ENCODE measurements around the gene SPATA2L. TPM values are rescaled to one million over a fixed set of nuclear protein-coding genes. Genes with fewer than 3 reads are reported as not detected.

The SPATA2L gene
- total and polyA plus RNA-seq, 2 of the 13 experiments (the other 11 are each of a cell fraction or from before 2014, with no cell fraction given), result 9.1 to 20.7 TPM

- no peak for TF ChIP-seq TRIM22 (IDR thresholded peaks at IDR 0.05)
- TF ChIP-seq KLF9 (CRISPR knock-in tag; IDR thresholded peaks at IDR 0.05; ENCODE audit: low read depth), result peak; percentile 87; the same call in 1 of the 2 replicates
- TF ChIP-seq, protein P1, sequence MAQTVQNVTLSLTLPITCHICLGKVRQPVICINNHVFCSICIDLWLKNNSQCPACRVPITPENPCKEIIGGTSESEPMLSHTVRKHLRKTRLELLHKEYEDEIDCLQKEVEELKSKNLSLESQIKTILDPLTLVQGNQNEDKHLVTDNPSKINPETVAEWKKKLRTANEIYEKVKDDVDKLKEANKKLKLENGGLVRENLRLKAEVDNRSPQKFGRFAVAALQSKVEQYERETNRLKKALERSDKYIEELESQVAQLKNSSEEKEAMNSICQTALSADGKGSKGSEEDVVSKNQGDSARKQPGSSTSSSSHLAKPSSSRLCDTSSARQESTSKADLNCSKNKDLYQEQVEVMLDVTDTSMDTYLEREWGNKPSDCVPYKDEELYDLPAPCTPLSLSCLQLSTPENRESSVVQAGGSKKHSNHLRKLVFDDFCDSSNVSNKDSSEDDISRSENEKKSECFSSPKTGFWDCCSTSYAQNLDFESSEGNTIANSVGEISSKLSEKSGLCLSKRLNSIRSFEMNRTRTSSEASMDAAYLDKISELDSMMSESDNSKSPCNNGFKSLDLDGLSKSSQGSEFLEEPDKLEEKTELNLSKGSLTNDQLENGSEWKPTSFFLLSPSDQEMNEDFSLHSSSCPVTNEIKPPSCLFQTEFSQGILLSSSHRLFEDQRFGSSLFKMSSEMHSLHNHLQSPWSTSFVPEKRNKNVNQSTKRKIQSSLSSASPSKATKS (CRISPR knock-in tag; IDR thresholded peaks at IDR 0.05), result no peak
- no peak for TF ChIP-seq ZBTB2 (CRISPR knock-in tag; IDR thresholded peaks at IDR 0.05; ENCODE audit: low read depth)
- no peak for TF ChIP-seq BRCA1 (CRISPR knock-in tag; IDR thresholded peaks at IDR 0.05)
- TF ChIP-seq ERF (CRISPR knock-in tag; IDR thresholded peaks at IDR 0.05), result peak; percentile 85; the same call in 1 of the 2 replicates
- no peak for TF ChIP-seq GPN1 (CRISPR knock-in tag; IDR thresholded peaks at IDR 0.05; ENCODE audit: borderline replicate concordance)
- TF ChIP-seq, protein P2, sequence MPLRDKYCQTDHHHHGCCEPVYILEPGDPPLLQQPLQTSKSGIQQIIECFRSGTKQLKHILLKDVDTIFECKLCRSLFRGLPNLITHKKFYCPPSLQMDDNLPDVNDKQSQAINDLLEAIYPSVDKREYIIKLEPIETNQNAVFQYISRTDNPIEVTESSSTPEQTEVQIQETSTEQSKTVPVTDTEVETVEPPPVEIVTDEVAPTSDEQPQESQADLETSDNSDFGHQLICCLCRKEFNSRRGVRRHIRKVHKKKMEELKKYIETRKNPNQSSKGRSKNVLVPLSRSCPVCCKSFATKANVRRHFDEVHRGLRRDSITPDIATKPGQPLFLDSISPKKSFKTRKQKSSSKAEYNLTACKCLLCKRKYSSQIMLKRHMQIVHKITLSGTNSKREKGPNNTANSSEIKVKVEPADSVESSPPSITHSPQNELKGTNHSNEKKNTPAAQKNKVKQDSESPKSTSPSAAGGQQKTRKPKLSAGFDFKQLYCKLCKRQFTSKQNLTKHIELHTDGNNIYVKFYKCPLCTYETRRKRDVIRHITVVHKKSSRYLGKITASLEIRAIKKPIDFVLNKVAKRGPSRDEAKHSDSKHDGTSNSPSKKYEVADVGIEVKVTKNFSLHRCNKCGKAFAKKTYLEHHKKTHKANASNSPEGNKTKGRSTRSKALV (CRISPR knock-in tag; IDR thresholded peaks at IDR 0.05), result no peak; the same call in 1 of the 2 replicates
- TF ChIP-seq ZNF644 (CRISPR knock-in tag; IDR thresholded peaks at IDR 0.05; ENCODE audit: low read depth), result no peak
- TF ChIP-seq ZNF441 (CRISPR knock-in tag; IDR thresholded peaks at IDR 0.05; ENCODE audit: borderline replicate concordance), result peak; percentile 83
- no peak for TF ChIP-seq ZNF777 (CRISPR knock-in tag; IDR thresholded peaks at IDR 0.05)
- no peak for TF ChIP-seq TP53 (CRISPR knock-in tag; conservative IDR thresholded peaks at IDR 0.05)
- TF ChIP-seq KAT7 (CRISPR knock-in tag; IDR thresholded peaks at IDR 0.05; ENCODE audit: borderline replicate concordance), result no peak; the same call in 1 of the 2 replicates
- TF ChIP-seq CREB1 (IDR thresholded peaks at IDR 0.05), result peak; percentile 100
- no peak; the same call in 1 of the 2 replicates for TF ChIP-seq CREB1 (CRISPR knock-in tag; IDR thresholded peaks at IDR 0.05)
- TF ChIP-seq YEATS4 (CRISPR knock-in tag; IDR thresholded peaks at IDR 0.05; ENCODE audit: borderline replicate concordance), result peak; percentile 16; the same call in 1 of the 2 replicates
- TF ChIP-seq NRL (CRISPR knock-in tag; IDR thresholded peaks at IDR 0.05; ENCODE audit: borderline replicate concordance), result no peak
- no peak for TF ChIP-seq MED8 (CRISPR knock-in tag; IDR thresholded peaks at IDR 0.05; ENCODE audit: insufficient replicate concordance)
- no peak for TF ChIP-seq MLLT10 (CRISPR knock-in tag; IDR thresholded peaks at IDR 0.05)
- TF ChIP-seq TAF1 (CRISPR knock-in tag; IDR thresholded peaks at IDR 0.05), result peak; percentile 50; the same call in 1 of the 2 replicates
- peak; percentile 100 for TF ChIP-seq RFX1 (IDR thresholded peaks at IDR 0.05)
- no peak; the same call in 1 of the 2 replicates for TF ChIP-seq ZNF577 (CRISPR knock-in tag; IDR thresholded peaks at IDR 0.05; ENCODE audit: borderline replicate concordance, low read depth)
- no peak for TF ChIP-seq DNMT1 (CRISPR knock-in tag; IDR thresholded peaks at IDR 0.05)
- TF ChIP-seq HOXD1 (CRISPR knock-in tag; IDR thresholded peaks at IDR 0.05), result no peak
These were observed 1.3 kb downstream of the SPATA2L start (continued) for GRCh38 chr16:89700100-89700648.
